ENCODE data around the gene SLC35F4. TPM values are rescaled to one million over a fixed set of nuclear protein-coding genes. Genes with fewer than 3 reads are reported as not detected.

SLC35F4 gene
- total RNA-seq, 1 experiment from 2014 or later = not detected

- Histone ChIP-seq H3K36me3 (ENCODE audit: insufficient read depth, low read length, poor library complexity, severe bottlenecking) (no peaks in the 10 kb centered on the region), H3K4me1 (ENCODE audit: insufficient read depth, low read length, poor library complexity, severe bottlenecking) (peaks cover 41% of the 10 kb centered on the region), H3K27ac (ENCODE audit: low read depth, low read length, poor library complexity, severe bottlenecking) (peak overlapping the region; percentile 22), H3K4me3 (ENCODE audit: low read depth, low read length, poor library complexity, severe bottlenecking) (no peak overlapping the region), H3K27me3 (replicated peaks; ENCODE audit: insufficient read depth, low read depth, low read length, poor library complexity) (no peaks in the 10 kb centered on the region), H3K9me3 (ENCODE audit: low read depth, low read length, poor library complexity, severe bottlenecking) (no peaks in the 10 kb centered on the region)
- CTCF ChIA-PET = no interaction called here
- intact Hi-C loops (cut with micrococcal nuclease; ENCODE audit: unreplicated experiment) = no loop called here
- no TSS peak for BruUV-seq (replicated peaks)
- TF ChIP-seq, protein P1, sequence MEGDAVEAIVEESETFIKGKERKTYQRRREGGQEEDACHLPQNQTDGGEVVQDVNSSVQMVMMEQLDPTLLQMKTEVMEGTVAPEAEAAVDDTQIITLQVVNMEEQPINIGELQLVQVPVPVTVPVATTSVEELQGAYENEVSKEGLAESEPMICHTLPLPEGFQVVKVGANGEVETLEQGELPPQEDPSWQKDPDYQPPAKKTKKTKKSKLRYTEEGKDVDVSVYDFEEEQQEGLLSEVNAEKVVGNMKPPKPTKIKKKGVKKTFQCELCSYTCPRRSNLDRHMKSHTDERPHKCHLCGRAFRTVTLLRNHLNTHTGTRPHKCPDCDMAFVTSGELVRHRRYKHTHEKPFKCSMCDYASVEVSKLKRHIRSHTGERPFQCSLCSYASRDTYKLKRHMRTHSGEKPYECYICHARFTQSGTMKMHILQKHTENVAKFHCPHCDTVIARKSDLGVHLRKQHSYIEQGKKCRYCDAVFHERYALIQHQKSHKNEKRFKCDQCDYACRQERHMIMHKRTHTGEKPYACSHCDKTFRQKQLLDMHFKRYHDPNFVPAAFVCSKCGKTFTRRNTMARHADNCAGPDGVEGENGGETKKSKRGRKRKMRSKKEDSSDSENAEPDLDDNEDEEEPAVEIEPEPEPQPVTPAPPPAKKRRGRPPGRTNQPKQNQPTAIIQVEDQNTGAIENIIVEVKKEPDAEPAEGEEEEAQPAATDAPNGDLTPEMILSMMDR (conservative IDR thresholded peaks at IDR 0.05; ENCODE audit: low read depth, low read length) = no peak
- no peak for TF ChIP-seq EZH2 (IDR thresholded peaks at IDR 0.05; ENCODE audit: borderline replicate concordance, low read depth, low read length, poor library complexity, severe bottlenecking)
- POLR2A ChIA-PET (ENCODE audit: low non-redundant PET) = no interaction called here
- no peak for DNase-seq (ENCODE audit: low spot score)
Observed at GRCh38 chr14:57898837-57899572, 33.1 kb upstream of the SLC35F4 start.

DNA sequence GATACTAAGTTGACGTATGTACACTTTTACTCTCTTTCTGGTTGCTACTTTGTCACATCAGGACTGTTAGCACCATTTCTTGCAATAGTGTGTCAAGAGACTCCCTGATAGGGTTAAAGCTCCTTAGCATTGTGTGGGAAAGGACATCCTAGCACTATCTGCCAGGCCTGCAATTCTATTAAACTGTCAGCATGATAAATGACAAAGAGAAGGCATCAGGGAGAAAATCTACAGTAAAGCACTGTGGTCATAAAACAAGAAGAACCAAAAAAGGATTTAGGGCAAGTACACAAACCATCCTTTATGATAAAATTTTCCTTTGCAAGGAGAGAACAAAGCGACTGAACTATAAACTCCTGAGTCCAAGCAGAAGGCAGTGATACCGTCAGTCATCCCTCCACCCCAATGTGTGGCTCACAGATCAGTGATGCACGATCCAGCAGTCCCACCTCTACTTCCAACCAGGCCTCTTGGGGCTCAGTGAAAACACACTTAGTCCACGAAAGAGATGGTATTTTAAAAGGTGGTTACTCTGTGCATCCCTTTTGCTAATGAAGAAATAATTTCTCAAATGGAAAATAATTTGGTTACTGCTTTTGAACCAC lies 31.4 kb upstream of the SLC35F4 start:
- H3K27me3 ChIP-seq (replicated peaks; ENCODE audit: insufficient read depth, low read depth, low read length, poor library complexity) = no peaks in the 10 kb centered on the region
- POLR2A ChIA-PET (ENCODE audit: low non-redundant PET) = no interaction called here
- H3K27ac ChIP-seq (ENCODE audit: low read depth, low read length, poor library complexity, severe bottlenecking) = peak overlapping the region; percentile 40
- intact Hi-C loops (cut with micrococcal nuclease; ENCODE audit: unreplicated experiment) = no loop called here
- DNase-seq (ENCODE audit: low spot score) = peak; percentile 51
- CTCF ChIA-PET = no interaction called here
- no peak overlapping the region for H3K4me3 ChIP-seq (ENCODE audit: low read depth, low read length, poor library complexity, severe bottlenecking)
- peaks cover 27% of the 10 kb centered on the region for H3K4me1 ChIP-seq (ENCODE audit: insufficient read depth, low read length, poor library complexity, severe bottlenecking)
- H3K36me3 ChIP-seq (ENCODE audit: insufficient read depth, low read length, poor library complexity, severe bottlenecking) = no peaks in the 10 kb centered on the region
- no peaks in the 10 kb centered on the region for H3K9me3 ChIP-seq (ENCODE audit: low read depth, low read length, poor library complexity, severe bottlenecking)
- no peak for TF ChIP-seq EZH2 (IDR thresholded peaks at IDR 0.05; ENCODE audit: borderline replicate concordance, low read depth, low read length, poor library complexity, severe bottlenecking)
- TF ChIP-seq, protein P1 (conservative IDR thresholded peaks at IDR 0.05; ENCODE audit: low read depth, low read length) = no peak
- BruUV-seq (replicated peaks) = no TSS peak

DNA sequence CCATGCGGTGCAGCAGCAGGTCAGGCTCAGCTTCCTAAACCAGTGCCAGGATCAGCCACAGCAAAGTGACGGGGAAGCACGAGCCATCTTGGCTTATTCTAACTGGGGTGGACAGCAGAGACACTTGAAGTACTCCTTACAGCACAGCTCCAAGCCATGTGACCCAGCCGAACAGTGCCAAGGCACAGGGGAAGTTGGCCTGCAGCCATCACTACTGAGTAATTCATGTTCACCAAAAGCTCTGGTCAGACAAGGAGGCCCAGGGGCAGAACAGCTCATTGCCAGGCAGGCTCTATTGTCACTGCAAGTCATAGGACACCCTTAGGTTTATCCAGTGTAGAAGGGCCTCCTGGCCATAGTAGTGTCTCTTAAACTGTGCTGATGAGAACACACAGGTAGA lies 23.4 kb upstream of the SLC35F4 start:
- CTCF ChIA-PET = no interaction called here
- H3K4me3 ChIP-seq (ENCODE audit: low read depth, low read length, poor library complexity, severe bottlenecking) = no peak overlapping the region
- DNase-seq (ENCODE audit: low spot score) = peak; percentile 29
- no peaks in the 10 kb centered on the region for H3K36me3 ChIP-seq (ENCODE audit: insufficient read depth, low read length, poor library complexity, severe bottlenecking)
- POLR2A ChIA-PET (ENCODE audit: low non-redundant PET) = no interaction called here
- no TSS peak for BruUV-seq (replicated peaks)
- intact Hi-C loops (cut with micrococcal nuclease; ENCODE audit: unreplicated experiment) = loop anchor here (5.0 kb wide), 1 partner anchor 183 kb away; no protein-coding TSS in a partner anchor
- TF ChIP-seq EZH2 (IDR thresholded peaks at IDR 0.05; ENCODE audit: borderline replicate concordance, low read depth, low read length, poor library complexity, severe bottlenecking) = no peak
- TF ChIP-seq, protein P1 (conservative IDR thresholded peaks at IDR 0.05; ENCODE audit: low read depth, low read length) = no peak
- H3K27me3 ChIP-seq (replicated peaks; ENCODE audit: insufficient read depth, low read depth, low read length, poor library complexity) = no peaks in the 10 kb centered on the region
- no peaks in the 10 kb centered on the region for H3K9me3 ChIP-seq (ENCODE audit: low read depth, low read length, poor library complexity, severe bottlenecking)
- no peak overlapping the region for H3K27ac ChIP-seq (ENCODE audit: low read depth, low read length, poor library complexity, severe bottlenecking)
- peaks cover 3% of the 10 kb centered on the region for H3K4me1 ChIP-seq (ENCODE audit: insufficient read depth, low read length, poor library complexity, severe bottlenecking)
